GM19240 (cell line): ENCODE data around the gene PRLH.

Experiments
- DNase-seq: peaks from one replicate; pipeline ENCODE4 v3.0.0; 2011; ENCODE audit warnings: low spot score; ENCODE audit not compliant: insufficient read length

The PRLH gene

GRCh38 chr2:237566401-237567235 is at the start of gene PRLH:
Gene PRLH, plus strand, starts transcription at chr2:237566574. Its CDS starts 0 bp downstream, at chr2:237566574.
- no peak for DNase-seq

- no peak for DNase-seq
These were observed 49.2 kb upstream of the PRLH start for GRCh38 chr2:237517163-237517562.

- DNase-seq: no peak
These were observed 48.4 kb upstream of the PRLH start for GRCh38 chr2:237517990-237518389.

- DNase-seq: no peak
These were observed 46.7 kb upstream of the PRLH start for GRCh38 chr2:237519506-237520245.

- no peak for DNase-seq
These were observed 46.1 kb upstream of the PRLH start for GRCh38 chr2:237520290-237520689.

GRCh38 chr2:237524631-237525030 is 41.7 kb upstream of the PRLH start:
- no peak for DNase-seq

- DNase-seq: no peak
These were observed 40.7 kb upstream of the PRLH start for GRCh38 chr2:237525559-237526157.

- DNase-seq: no peak
These were observed 39.1 kb upstream of the PRLH start for GRCh38 chr2:237527233-237527632.

- DNase-seq: no peak
These were observed 38.6 kb upstream of the PRLH start for GRCh38 chr2:237527766-237528165.

GRCh38 chr2:237529452-237530402 is 36.6 kb upstream of the PRLH start:
- DNase-seq: peak; percentile 70

GRCh38 chr2:237530472-237531433 is 35.6 kb upstream of the PRLH start:
- peak; percentile 38 for DNase-seq

GRCh38 chr2:237532160-237532559 is 34.2 kb upstream of the PRLH start:
- no peak for DNase-seq

- DNase-seq: no peak
These were observed 32.7 kb upstream of the PRLH start for GRCh38 chr2:237533668-237534161.

- DNase-seq: no peak
These were observed 32.0 kb upstream of the PRLH start for GRCh38 chr2:237534380-237534779.

GRCh38 chr2:237535385-237536082 is 30.8 kb upstream of the PRLH start:
- no peak for DNase-seq

GRCh38 chr2:237536083-237536415 is 30.3 kb upstream of the PRLH start:
- no peak for DNase-seq

GRCh38 chr2:237536617-237537016 is 29.8 kb upstream of the PRLH start:
- no peak for DNase-seq

GRCh38 chr2:237538001-237538720 is 28.2 kb upstream of the PRLH start:
- DNase-seq: no peak

- no peak for DNase-seq
These were observed 27.5 kb upstream of the PRLH start for GRCh38 chr2:237538901-237539300.
